Measurements from ENCODE around the gene TULP1.

DNA sequence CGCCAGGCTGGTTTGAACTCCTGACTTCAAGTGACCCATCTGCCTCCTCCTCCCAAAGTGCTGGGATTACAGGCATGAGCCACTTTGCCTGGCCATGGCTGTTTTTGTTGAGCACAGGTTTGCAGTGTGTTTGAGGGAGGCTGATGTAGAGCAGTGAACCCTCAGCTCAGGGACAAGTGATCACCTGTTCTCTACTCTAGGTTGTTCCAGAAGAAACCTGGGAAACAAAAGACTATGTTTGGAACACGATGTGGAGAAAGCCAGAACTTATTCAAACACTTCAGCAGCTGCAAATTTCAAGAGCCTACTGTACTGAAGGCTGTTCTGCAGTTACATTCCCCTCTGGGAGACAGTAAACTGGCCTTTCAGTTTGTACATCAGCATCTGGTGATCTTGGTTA, 4.7 kb downstream of the TULP1 start:
- TF ChIP-seq, protein P1, sequence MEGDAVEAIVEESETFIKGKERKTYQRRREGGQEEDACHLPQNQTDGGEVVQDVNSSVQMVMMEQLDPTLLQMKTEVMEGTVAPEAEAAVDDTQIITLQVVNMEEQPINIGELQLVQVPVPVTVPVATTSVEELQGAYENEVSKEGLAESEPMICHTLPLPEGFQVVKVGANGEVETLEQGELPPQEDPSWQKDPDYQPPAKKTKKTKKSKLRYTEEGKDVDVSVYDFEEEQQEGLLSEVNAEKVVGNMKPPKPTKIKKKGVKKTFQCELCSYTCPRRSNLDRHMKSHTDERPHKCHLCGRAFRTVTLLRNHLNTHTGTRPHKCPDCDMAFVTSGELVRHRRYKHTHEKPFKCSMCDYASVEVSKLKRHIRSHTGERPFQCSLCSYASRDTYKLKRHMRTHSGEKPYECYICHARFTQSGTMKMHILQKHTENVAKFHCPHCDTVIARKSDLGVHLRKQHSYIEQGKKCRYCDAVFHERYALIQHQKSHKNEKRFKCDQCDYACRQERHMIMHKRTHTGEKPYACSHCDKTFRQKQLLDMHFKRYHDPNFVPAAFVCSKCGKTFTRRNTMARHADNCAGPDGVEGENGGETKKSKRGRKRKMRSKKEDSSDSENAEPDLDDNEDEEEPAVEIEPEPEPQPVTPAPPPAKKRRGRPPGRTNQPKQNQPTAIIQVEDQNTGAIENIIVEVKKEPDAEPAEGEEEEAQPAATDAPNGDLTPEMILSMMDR (conservative IDR thresholded peaks at IDR 0.05; ENCODE audit: low read length): no peak
- no peak for TF ChIP-seq EZH2phosphoT487 (IDR thresholded peaks at IDR 0.05; ENCODE audit: borderline replicate concordance)

Measured in Loucy (cell line).